GM12878 (cell line): ENCODE data around the gene POLR2B. TPM values are rescaled to one million over a fixed set of nuclear protein-coding genes. Genes with fewer than 3 reads are reported as not detected.

ENCODE experiments used
- BACH1 ChIP-seq: fragments of 450-650 bp; IDR thresholded peaks from 2 replicates; pipeline ENCODE4 v1.6.1; 2017; ENCODE audit warnings: mild to moderate bottlenecking, borderline replicate concordance
- DPF2 ChIP-seq: fragments of 450-650 bp; IDR thresholded peaks from 2 replicates; pipeline ENCODE4 v1.6.1; 2017; ENCODE audit warnings: mild to moderate bottlenecking
- EED ChIP-seq: sonication (generic); IDR thresholded peaks from 2 replicates; pipeline ENCODE4 v1.6.1; 2016; ENCODE audit warnings: antibody characterized with exemption, low read depth
- EP300 ChIP-seq, 2 experiments: fragments of 150-350 bp in 1 of 2; IDR thresholded peaks; 2 replicates each; pipeline ENCODE4 v1.6.1; 2011 to 2012; ENCODE audit warnings: low read depth in 2 of 2, low read length in 2 of 2, borderline replicate concordance in 1 of 2, improper control_type of control experiment in 1 of 2, inconsistent platforms in 1 of 2; ENCODE audit not compliant: control insufficient read depth in 1 of 2
- FOS ChIP-seq: IDR thresholded peaks from 3 replicates; pipeline ENCODE4 v1.6.1; 2011; ENCODE audit warnings: borderline replicate concordance; ENCODE audit not compliant: insufficient read length; ENCODE audit errors: extremely low read depth
- GABPA ChIP-seq: IDR thresholded peaks from 2 replicates; pipeline ENCODE4 v1.6.1; 2014; ENCODE audit warnings: antibody characterized with exemption, low read depth, mild to moderate bottlenecking, inconsistent platforms
- HCFC1 ChIP-seq: fragments of 150-350 bp; IDR thresholded peaks from 2 replicates; pipeline ENCODE4 v1.6.1; 2014; ENCODE audit warnings: low read length
- IKZF1 ChIP-seq: fragments of 450-650 bp; conservative IDR thresholded peaks from 2 replicates; pipeline ENCODE4 v1.6.1; 2017; ENCODE audit warnings: antibody characterized with exemption, mild to moderate bottlenecking
- MYB ChIP-seq: fragments of 150-350 bp; IDR thresholded peaks from 2 replicates; pipeline ENCODE4 v1.6.1; 2014; ENCODE audit warnings: mild to moderate bottlenecking, low read depth, low read length, borderline replicate concordance
- NFYA ChIP-seq: IDR thresholded peaks from 2 replicates; pipeline ENCODE4 v1.6.1; 2011; ENCODE audit warnings: low read depth, mild to moderate bottlenecking, low read length, improper control_type of control experiment, borderline replicate concordance
- NRF1 ChIP-seq: conservative IDR thresholded peaks from 2 replicates; pipeline ENCODE4 v1.6.1; 2011; ENCODE audit warnings: mild to moderate bottlenecking, low read depth, low read length, improper control_type of control experiment
- RELA ChIP-seq: fragments of 450-650 bp; IDR thresholded peaks from 2 replicates; pipeline ENCODE4 v1.8.0; 2014; ENCODE audit warnings: borderline replicate concordance; ENCODE audit not compliant: partially characterized antibody
- SKIL ChIP-seq: fragments of 450-650 bp; IDR thresholded peaks from 2 replicates; pipeline ENCODE4 v1.6.1; 2017; ENCODE audit warnings: mild to moderate bottlenecking, low read depth, inconsistent platforms; ENCODE audit not compliant: poor library complexity, severe bottlenecking
- SPI1 ChIP-seq: IDR thresholded peaks from 2 replicates; pipeline ENCODE4 v1.6.1; 2011; ENCODE audit warnings: low read depth, mild to moderate bottlenecking, low read length, moderate library complexity, borderline replicate concordance; ENCODE audit not compliant: insufficient read depth
- ZNF687 ChIP-seq: fragments of 450-650 bp; IDR thresholded peaks from 2 replicates; pipeline ENCODE4 v1.6.1; 2017; ENCODE audit warnings: mild to moderate bottlenecking, moderate library complexity
- polyA plus RNA-seq, 11 experiments: library from polyadenylated mRNA; depleted of rRNA in 4 of 11; unstranded in 6 of 11; stranded (reverse) in 5 of 11; fragments of >200 nt; fragmentation: Nextera tagmentation in 4 of 11; fragmentation: Illumina TruSeq in 1 of 11; extraction: Ambion mirVana in 4 of 11; extraction: Trizol in 1 of 11; gene quantifications; 1 replicate in 1 of 11; 2 replicates in 10 of 11; pipeline versions ENCODE4 v1.2.1 to v1.2.3, GENCODE V29; 2011 to 2016; ENCODE audit warnings: inconsistent platforms in 2 of 11, missing spikeins in 2 of 11, low read depth in 1 of 11
- total RNA-seq, 4 experiments: library from RNA; depleted of rRNA in 3 of 4; stranded (reverse); fragments of >200 nt in 3 of 4; fragmentation: Illumina TruSeq in 1 of 4; extraction: Trizol in 1 of 4; gene quantifications; 2 replicates each; pipeline versions ENCODE4 v1.2.1 to v1.2.3, GENCODE V29; 2013 to 2021
- TF ChIP-seq, protein P1 (sequence below): fragments of 450-650 bp; conservative IDR thresholded peaks from 2 replicates; pipeline ENCODE4 v1.6.1; 2017; ENCODE audit warnings: mild to moderate bottlenecking, moderate library complexity
- TF ChIP-seq, protein P2 (sequence below): fragments of 450-650 bp; IDR thresholded peaks from 2 replicates; pipeline ENCODE4 v1.6.1; 2017; ENCODE audit warnings: mild to moderate bottlenecking

The POLR2B gene
- total and polyA plus RNA-seq, 10 of the 15 experiments (the other 5 are each of a cell fraction or from before 2014, with no cell fraction given), result 46.0 to 183 (median 99.2) TPM

GRCh38 chr4:56978750-56979303 lies at the start of gene POLR2B (continued):
- TF ChIP-seq ZNF687 (peak; percentile 77), SPI1 (0 out of 2 replicates have a peak, but pooled peaks have one; percentile 3), FOS (no peak), GABPA (peak; percentile 51; the same call in 1 of the 2 replicates), RELA (no peak), IKZF1 (peak; percentile 61), EP300 (IDR thresholded peaks at IDR 0.05; ENCODE audit: borderline replicate concordance in 1 of 2, control insufficient read depth in 1 of 2, low read depth in 2 of 2, low read length in 2 of 2) (0 out of 4 replicates have a peak, but pooled peaks of 1 of the 2 experiments have one; percentile 18), EED (peak; percentile 24; the same call in 1 of the 2 replicates), SKIL (peak; percentile 7), DPF2 (no peak), NRF1 (0 out of 2 replicates have a peak, but pooled peaks have one; percentile 24), HCFC1 (peak; percentile 55; the same call in 1 of the 2 replicates), MYB (no peak), NFYA (no peak), BACH1 (0 out of 2 replicates have a peak, but pooled peaks have one; percentile 22)
- TF ChIP-seq, protein P1, sequence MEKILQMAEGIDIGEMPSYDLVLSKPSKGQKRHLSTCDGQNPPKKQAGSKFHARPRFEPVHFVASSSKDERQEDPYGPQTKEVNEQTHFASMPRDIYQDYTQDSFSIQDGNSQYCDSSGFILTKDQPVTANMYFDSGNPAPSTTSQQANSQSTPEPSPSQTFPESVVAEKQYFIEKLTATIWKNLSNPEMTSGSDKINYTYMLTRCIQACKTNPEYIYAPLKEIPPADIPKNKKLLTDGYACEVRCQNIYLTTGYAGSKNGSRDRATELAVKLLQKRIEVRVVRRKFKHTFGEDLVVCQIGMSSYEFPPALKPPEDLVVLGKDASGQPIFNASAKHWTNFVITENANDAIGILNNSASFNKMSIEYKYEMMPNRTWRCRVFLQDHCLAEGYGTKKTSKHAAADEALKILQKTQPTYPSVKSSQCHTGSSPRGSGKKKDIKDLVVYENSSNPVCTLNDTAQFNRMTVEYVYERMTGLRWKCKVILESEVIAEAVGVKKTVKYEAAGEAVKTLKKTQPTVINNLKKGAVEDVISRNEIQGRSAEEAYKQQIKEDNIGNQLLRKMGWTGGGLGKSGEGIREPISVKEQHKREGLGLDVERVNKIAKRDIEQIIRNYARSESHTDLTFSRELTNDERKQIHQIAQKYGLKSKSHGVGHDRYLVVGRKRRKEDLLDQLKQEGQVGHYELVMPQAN, result peak; percentile 66
- TF ChIP-seq, protein P2, sequence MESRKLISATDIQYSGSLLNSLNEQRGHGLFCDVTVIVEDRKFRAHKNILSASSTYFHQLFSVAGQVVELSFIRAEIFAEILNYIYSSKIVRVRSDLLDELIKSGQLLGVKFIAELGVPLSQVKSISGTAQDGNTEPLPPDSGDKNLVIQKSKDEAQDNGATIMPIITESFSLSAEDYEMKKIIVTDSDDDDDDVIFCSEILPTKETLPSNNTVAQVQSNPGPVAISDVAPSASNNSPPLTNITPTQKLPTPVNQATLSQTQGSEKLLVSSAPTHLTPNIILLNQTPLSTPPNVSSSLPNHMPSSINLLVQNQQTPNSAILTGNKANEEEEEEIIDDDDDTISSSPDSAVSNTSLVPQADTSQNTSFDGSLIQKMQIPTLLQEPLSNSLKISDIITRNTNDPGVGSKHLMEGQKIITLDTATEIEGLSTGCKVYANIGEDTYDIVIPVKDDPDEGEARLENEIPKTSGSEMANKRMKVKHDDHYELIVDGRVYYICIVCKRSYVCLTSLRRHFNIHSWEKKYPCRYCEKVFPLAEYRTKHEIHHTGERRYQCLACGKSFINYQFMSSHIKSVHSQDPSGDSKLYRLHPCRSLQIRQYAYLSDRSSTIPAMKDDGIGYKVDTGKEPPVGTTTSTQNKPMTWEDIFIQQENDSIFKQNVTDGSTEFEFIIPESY, result no peak
